Esophagus squamous epithelium (tissue), 5 donors: Measurements from ENCODE around the gene HMGCR. TPM values are rescaled to one million over a fixed set of nuclear protein-coding genes. Genes with fewer than 3 reads are reported as not detected.
"Not testable (repeated sequence)": the region's sequence is repeated elsewhere in the genome, so short reads cannot be mapped to it uniquely, and the experiment has no call there.

ENCODE experiments used
- DNase-seq: peaks from one replicate; lab custom pipeline; 2025; lab: John Stamatoyannopoulos, UW
- H3K27ac ChIP-seq, 4 donors: fragments of 200-600 bp; sonication (generic); one replicate each; pipeline ENCODE4 v1.5.1; 2016 to 2019; ENCODE audit warnings: mild to moderate bottlenecking in 1 of 4
- H3K27me3 ChIP-seq, 4 donors: fragments of 200-600 bp; sonication (generic); 1 replicate in 3 of 4; 2 replicates in 1 of 4; pipeline versions ENCODE4 v1.5.1 to v1.6.0; 2017 to 2021; ENCODE audit warnings: antibody characterized with exemption in 1 of 4
- H3K36me3 ChIP-seq, 3 donors: fragments of 200-600 bp; sonication (generic); one replicate each; pipeline ENCODE4 v1.5.1; 2016 to 2019
- H3K4me1 ChIP-seq, 3 donors: fragments of 200-600 bp; sonication (generic); one replicate each; pipeline ENCODE4 v1.5.1; 2017 to 2019
- H3K4me3 ChIP-seq, 4 donors: fragments of 200-600 bp; sonication (generic); 1 replicate in 3 of 4; 2 replicates in 1 of 4; pipeline ENCODE4 v1.5.1; 2016 to 2019; ENCODE audit warnings: mild to moderate bottlenecking in 2 of 4, moderate library complexity in 1 of 4
- H3K9me3 ChIP-seq, 3 donors: fragments of 200-600 bp; sonication (generic); one replicate each; pipeline ENCODE4 v1.5.1; 2016 to 2019
- CTCF ChIP-seq, 6 experiments: fragments of 450-650 bp in 4 of 6; fragments of 200-600 bp in 2 of 6; sonication (generic) in 2 of 6; IDR thresholded peaks; one replicate each; pipeline ENCODE4 v1.5.1; 2016 to 2019; ENCODE audit warnings: antibody characterized with exemption in 6 of 6, mild to moderate bottlenecking in 4 of 6, moderate library complexity in 4 of 6
- POLR2A ChIP-seq, 4 donors: fragments of 450-650 bp; IDR thresholded peaks; one replicate each; pipeline ENCODE4 v1.6.1; 2017; ENCODE audit warnings: antibody characterized with exemption in 4 of 4, mild to moderate bottlenecking in 4 of 4, moderate library complexity in 3 of 4
- WGBS, 2 donors: methylation state at CpG; one replicate each; pipeline ENCODE4 v1.1.5; 2018; 5-methylcytosine and 5-hydroxymethylcytosine counted together
- intact Hi-C: fragments of 100-400 bp; cut with DNase I; formaldehyde crosslinking; loops from one replicate; pipeline ENCODE4 v1.15.0; 2022
- total RNA-seq, 4 donors: library from RNA; depleted of rRNA; stranded (reverse); fragments of >200 nt; gene quantifications; one replicate each; pipeline ENCODE4 v1.1.0, GENCODE V29; 2016
- donor health status: DM: yes; HTN: yes; CAD: no.

HMGCR gene
- total RNA-seq, 4 donors from 2014 or later: 54.5 to 165 (median 122) TPM

GRCh38 chr5:75310212-75310611 is 26.8 kb upstream of the HMGCR start:
- Histone ChIP-seq H3K4me1 (no peaks in the 10 kb centered on the region), H3K4me3 (no peak overlapping the region), H3K36me3 (no peaks in the 10 kb centered on the region), H3K27ac (no peak overlapping the region), H3K27me3 (no peaks in the 10 kb centered on the region), H3K9me3 (no peaks in the 10 kb centered on the region)
- 90 to 92% methylated on average over 3 of the region's 3 CpGs for WGBS, 2 donors
- no peak for TF ChIP-seq CTCF (IDR thresholded peaks at IDR 0.05)
- no peak for TF ChIP-seq POLR2A (IDR thresholded peaks at IDR 0.05)
- intact Hi-C loops: no loop called here
- no peak for DNase-seq

GRCh38 chr5:75319148-75319547 is 17.9 kb upstream of the HMGCR start:
- H3K9me3 ChIP-seq, H3K36me3 ChIP-seq, H3K27me3 ChIP-seq, DNase-seq, intact Hi-C loops, H3K27ac ChIP-seq, H3K4me3 ChIP-seq: not testable (repeated sequence)
- 71 to 90% methylated on average over 4 of the region's 4 CpGs for WGBS, 2 donors
- H3K4me1 ChIP-seq: peaks cover 9 to 23% (median 10%) of the 10 kb centered on the region in 3 donors

GRCh38 chr5:75319638-75320037 is 17.4 kb upstream of the HMGCR start:
- TF ChIP-seq POLR2A (IDR thresholded peaks at IDR 0.05) (no peak), CTCF (IDR thresholded peaks at IDR 0.05) (no peak)
- WGBS, 2 donors: 63 to 69% methylated on average over 1 of the region's 1 CpG
- intact Hi-C loops: loop anchor here (10.0 kb wide), 1 partner anchor 75 kb away; no protein-coding TSS in a partner anchor
- no peaks in the 10 kb centered on the region for H3K9me3 ChIP-seq
- no peaks in the 10 kb centered on the region for H3K27me3 ChIP-seq
- no peak overlapping the region for H3K4me3 ChIP-seq
- H3K4me1 ChIP-seq: peaks cover 9 to 23% (median 10%) of the 10 kb centered on the region in 3 donors
- DNase-seq: no peak
- no peaks in the 10 kb centered on the region for H3K36me3 ChIP-seq
- H3K27ac ChIP-seq: no peak overlapping the region

GRCh38 chr5:75320371-75320770 is 16.6 kb upstream of the HMGCR start:
- intact Hi-C loops: loop anchor here (10.0 kb wide), 1 partner anchor 76 kb away; no protein-coding TSS in a partner anchor
- TF ChIP-seq CTCF (IDR thresholded peaks at IDR 0.05) (no peak), POLR2A (IDR thresholded peaks at IDR 0.05) (no peak)
- H3K27me3 ChIP-seq: no peaks in the 10 kb centered on the region
- no peak overlapping the region for H3K4me3 ChIP-seq
- no peak for DNase-seq
- no peaks in the 10 kb centered on the region for H3K9me3 ChIP-seq
- peak overlapping the region; percentile 41 to 87 (median 72) for H3K27ac ChIP-seq
- H3K36me3 ChIP-seq: no peaks in the 10 kb centered on the region
- H3K4me1 ChIP-seq: peaks cover 9 to 23% (median 10%) of the 10 kb centered on the region in 3 donors
- 76 to 78% methylated on average over 7 of the region's 7 CpGs for WGBS, 2 donors

- no peak for DNase-seq
- Histone ChIP-seq H3K9me3 (no peaks in the 10 kb centered on the region), H3K36me3 (no peaks in the 10 kb centered on the region), H3K27ac (peak overlapping the region in 1 of 4 donors; percentile 79), H3K27me3 (no peaks in the 10 kb centered on the region), H3K4me1 (peaks cover 9 to 23% (median 10%) of the 10 kb centered on the region in 3 donors), H3K4me3 (no peak overlapping the region)
- whole genome bisulfite sequencing, 2 donors: 62 to 82% methylated on average over 3 to 5 of the region's 5 CpGs
- intact Hi-C loops: loop anchor here (10.0 kb wide), 1 partner anchor 77 kb away; no protein-coding TSS in a partner anchor
- no peak for TF ChIP-seq POLR2A (IDR thresholded peaks at IDR 0.05)
- TF ChIP-seq CTCF (IDR thresholded peaks at IDR 0.05): no peak
These were observed 15.0 kb upstream of the HMGCR start for GRCh38 chr5:75322066-75322465.
